Right ventricle myocardium superior (tissue), 1 donor: ENCODE results near the gene DCAF6. TPM values are rescaled to one million over a fixed set of nuclear protein-coding genes. Genes with fewer than 3 reads are reported as not detected.

Experiments used
- ATAC-seq: fragments of 200-7000 bp; cut with Tn5 transposase; one replicate; pipeline ENCODE4 v1.9.1; 2020; ENCODE audit warnings: mild to moderate bottlenecking; ENCODE audit not compliant: poor library complexity
- DNase-seq: peaks from one replicate; pipeline ENCODE4 v3.0.0-alpha.2; 2020
- intact Hi-C: fragments of 100-400 bp; cut with DNase I; formaldehyde crosslinking; loops from one replicate; pipeline ENCODE4 v1.11.2; 2022
- total RNA-seq: library from RNA; stranded (reverse); fragmentation: NEBNext Ultra II Directional; extraction: Animal tissue kit (Norgen Biotek cat#: 25700); gene quantifications from one replicate; pipeline ENCODE4 v1.2.1, GENCODE V29; 2021
- donor health status: DM: no; HTN: yes; CAD: no; lungs with severe emphysema.

DCAF6 gene
- total RNA-seq, 1 donor from 2014 or later: 224 TPM

- intact Hi-C loops: no loop called here
- no peak for DNase-seq
- no peak for ATAC-seq
These were observed 120.9 kb downstream of the DCAF6 start for GRCh38 chr1:168057355-168057754.

- no peak for DNase-seq
- intact Hi-C loops: no loop called here
- ATAC-seq: no peak
These were observed 121.4 kb downstream of the DCAF6 start for GRCh38 chr1:168057921-168058320.

GRCh38 chr1:168064216-168064615 is 127.7 kb downstream of the DCAF6 start:
- DNase-seq (no peak), ATAC-seq (no peak)
- intact Hi-C loops: no loop called here

- DNase-seq (no peak), ATAC-seq (no peak)
- intact Hi-C loops: no loop called here
These were observed 129.0 kb downstream of the DCAF6 start for GRCh38 chr1:168065506-168065905.

GRCh38 chr1:168069384-168069783 is 132.9 kb downstream of the DCAF6 start:
- intact Hi-C loops: no loop called here
- ATAC-seq (no peak), DNase-seq (no peak)

- no peak for DNase-seq
- ATAC-seq: no peak
- intact Hi-C loops: no loop called here
These were observed 143.3 kb downstream of the DCAF6 start for GRCh38 chr1:168079761-168080160.

- ATAC-seq (peak; percentile 7), DNase-seq (no peak)
- intact Hi-C loops: no loop called here
These were observed 145.0 kb downstream of the DCAF6 start for GRCh38 chr1:168081373-168082007.

- intact Hi-C loops: no loop called here
- ATAC-seq (peak; percentile 62), DNase-seq (peak; percentile 77)
These were observed 145.8 kb downstream of the DCAF6 start for GRCh38 chr1:168082008-168082876.

- intact Hi-C loops: no loop called here
- ATAC-seq (no peak), DNase-seq (no peak)
These were observed 147.2 kb downstream of the DCAF6 start for GRCh38 chr1:168083456-168084325.

- intact Hi-C loops: no loop called here
- ATAC-seq (peak; percentile 53), DNase-seq (peak; percentile 85)
These were observed 148.1 kb downstream of the DCAF6 start for GRCh38 chr1:168084396-168085231.

GRCh38 chr1:168085401-168085872 is 149.0 kb downstream of the DCAF6 start:
- intact Hi-C loops: no loop called here
- ATAC-seq: peak; percentile 63
- DNase-seq: peak; percentile 87

- DNase-seq: no peak
- intact Hi-C loops: no loop called here
- no peak for ATAC-seq
These were observed 150.0 kb downstream of the DCAF6 start for GRCh38 chr1:168086438-168086837.

GRCh38 chr1:168087696-168088095 is 151.2 kb downstream of the DCAF6 start:
- ATAC-seq (no peak), DNase-seq (no peak)
- intact Hi-C loops: no loop called here

- intact Hi-C loops: no loop called here
- ATAC-seq (no peak), DNase-seq (no peak)
These were observed 152.2 kb downstream of the DCAF6 start for GRCh38 chr1:168088511-168089325.

GRCh38 chr1:168089326-168089978 is 153.0 kb downstream of the DCAF6 start:
- intact Hi-C loops: no loop called here
- ATAC-seq (no peak), DNase-seq (no peak)

GRCh38 chr1:168089979-168090337 is 153.5 kb downstream of the DCAF6 start:
- DNase-seq (no peak), ATAC-seq (no peak)
- intact Hi-C loops: no loop called here

- intact Hi-C loops: no loop called here
- ATAC-seq: no peak
These were observed 153.9 kb downstream of the DCAF6 start for GRCh38 chr1:168090395-168090794.

More at GRCh38 chr1:168090395-168090794, 153.9 kb downstream of the DCAF6 start:
- DNase-seq: no peak
